Hepatocyte (in vitro differentiated cells): ENCODE results near the gene FCMR.

Experiments used
- CTCF ChIP-seq: fragments of 200-600 bp; sonication (generic); IDR thresholded peaks from 2 replicates; pipeline ENCODE4 v1.5.1; 2016; ENCODE audit warnings: antibody characterized with exemption, mild to moderate bottlenecking; ENCODE audit not compliant: poor library complexity
- EZH2 ChIP-seq: fragments of 200-600 bp; sonication (generic); IDR thresholded peaks from 2 replicates; pipeline ENCODE4 v1.6.1; 2016; ENCODE audit warnings: antibody characterized with exemption, mild to moderate bottlenecking, borderline replicate concordance
- EZH2phosphoT487 ChIP-seq: fragments of 200-600 bp; sonication (generic); IDR thresholded peaks from one replicate; pipeline ENCODE4 v1.6.1; 2018; ENCODE audit warnings: antibody characterized with exemption, mild to moderate bottlenecking, low read depth, moderate library complexity; ENCODE audit not compliant: unreplicated experiment, severe bottlenecking

GRCh38 chr1:206958144-206958543 lies 36.4 kb upstream of the FCMR start:
- no peak for TF ChIP-seq CTCF
- no peak for TF ChIP-seq EZH2
- TF ChIP-seq EZH2phosphoT487: no peak
